OCI-LY7 (cell line): Measurements from ENCODE around the gene SRCAP. TPM values are rescaled to one million over a fixed set of nuclear protein-coding genes. Genes with fewer than 3 reads are reported as not detected.

ENCODE experiments used
- BruUV-seq: library from RNA; stranded (reverse); fragments of 400-500 nt; replicated peaks from 2 replicates; lab custom pipeline; 2021; lab: Mats Ljungman, UMichigan
- CTCF ChIA-PET: fragments of 300-600 bp; sonication (Branson Sonifier 250); formaldehyde crosslinking; loops from one replicate; lab custom pipeline; 2022; ENCODE audit warnings: antibody characterized with exemption; ENCODE audit not compliant: unreplicated experiment; lab: Charles Lee
- POLR2A ChIA-PET: fragments of 300-600 bp; sonication (Branson Sonifier 250); formaldehyde crosslinking; loops from one replicate; lab custom pipeline; 2022; ENCODE audit warnings: antibody characterized with exemption; lab: Charles Lee
- DNase-seq: peaks from one replicate; pipeline ENCODE4 v3.0.0-alpha.2; 2015; ENCODE audit warnings: low spot score
- H2AFZ ChIP-seq: fragments of 200-600 bp; sonication (generic), shearing (Covaris generic); 2 replicates; pipeline ENCODE4 v1.6.1; 2014; ENCODE audit warnings: mild to moderate bottlenecking, antibody characterized with exemption, low read length, moderate library complexity
- H3K27ac ChIP-seq: fragments of 200-600 bp; sonication (generic); 2 replicates; pipeline ENCODE4 v1.5.1; 2014; ENCODE audit warnings: mixed run types, low read depth, mild to moderate bottlenecking, moderate library complexity, low read length, inconsistent platforms; ENCODE audit not compliant: poor library complexity, severe bottlenecking
- H3K36me3 ChIP-seq: fragments of 200-600 bp; sonication (generic); 2 replicates; pipeline ENCODE4 v1.6.1; 2014; ENCODE audit warnings: mild to moderate bottlenecking, antibody characterized with exemption, low read length, moderate library complexity, mixed read lengths; ENCODE audit not compliant: insufficient read depth
- H3K4me1 ChIP-seq: fragments of 200-600 bp; sonication (generic); 2 replicates; pipeline ENCODE4 v1.5.1; 2014; ENCODE audit warnings: mild to moderate bottlenecking, low read length; ENCODE audit not compliant: insufficient read depth, poor library complexity, severe bottlenecking
- H3K4me2 ChIP-seq: fragments of 200-600 bp; sonication (generic); 2 replicates; pipeline ENCODE4 v1.6.1; 2014; ENCODE audit warnings: mild to moderate bottlenecking, low read length
- H3K4me3 ChIP-seq: fragments of 200-600 bp; sonication (generic); 2 replicates; pipeline ENCODE4 v1.5.1; 2014; ENCODE audit warnings: mild to moderate bottlenecking, low read depth, low read length; ENCODE audit not compliant: poor library complexity, severe bottlenecking
- H3K79me2 ChIP-seq: fragments of 200-600 bp; sonication (generic); 2 replicates; pipeline ENCODE4 v1.6.1; 2016; ENCODE audit warnings: low read depth, mild to moderate bottlenecking, low read length, moderate library complexity, mixed read lengths; ENCODE audit not compliant: insufficient read depth
- H3K9me2 ChIP-seq: fragments of 200-600 bp; sonication (generic); 2 replicates; pipeline ENCODE4 v1.6.1; 2016; ENCODE audit warnings: mild to moderate bottlenecking, low read length, mixed read lengths; ENCODE audit not compliant: insufficient read depth
- H3K9me3 ChIP-seq: fragments of 200-600 bp; sonication (generic); 2 replicates; pipeline ENCODE4 v1.6.1; 2014; ENCODE audit warnings: mild to moderate bottlenecking, mixed run types, low read length, mixed read lengths
- H4K20me1 ChIP-seq: fragments of 200-600 bp; sonication (generic); 2 replicates; pipeline ENCODE4 v1.6.1; 2014; ENCODE audit warnings: mild to moderate bottlenecking, antibody characterized with exemption, low read length, moderate library complexity, mixed read lengths; ENCODE audit not compliant: insufficient read depth
- CTCF ChIP-seq: fragments of 200-600 bp; sonication (generic); conservative IDR thresholded peaks from 2 replicates; pipeline ENCODE4 v1.5.1; 2014; ENCODE audit warnings: mild to moderate bottlenecking, antibody characterized with exemption, low read length, moderate library complexity, mixed read lengths
- EZH2phosphoT487 ChIP-seq: fragments of 200-600 bp; sonication (generic); IDR thresholded peaks from 2 replicates; pipeline ENCODE4 v1.6.1; 2018; ENCODE audit warnings: low read depth, borderline replicate concordance, mild to moderate bottlenecking, mixed run types, antibody characterized with exemption, low read length, moderate library complexity, mixed read lengths
- intact Hi-C: fragments of 100-400 bp; cut with micrococcal nuclease; formaldehyde crosslinking; loops from one replicate; pipeline ENCODE4 v1.10.0; 2022; ENCODE audit not compliant: unreplicated experiment
- total RNA-seq, 2 experiments: library from RNA; depleted of rRNA in 1 of 2; stranded (reverse); fragments of >200 nt in 1 of 2; shearing (Covaris generic) in 1 of 2; gene quantifications; 2 replicates each; pipeline ENCODE4 v1.2.3, GENCODE V29; 2014 to 2022

Gene SRCAP
- total RNA-seq, 2 experiments from 2014 or later = 41.8 to 93.7 TPM

GRCh38 chr16:30655815-30656347 is 43.1 kb upstream of the SRCAP start:
- TSS peak; percentile 57 for BruUV-seq

GRCh38 chr16:30656388-30656787 is 42.6 kb upstream of the SRCAP start:
- no TSS peak for BruUV-seq
- peaks cover 62% of the 10 kb centered on the region for H3K36me3 ChIP-seq
- no peak for TF ChIP-seq EZH2phosphoT487
- no peak for TF ChIP-seq CTCF
- intact Hi-C loops = no loop called here
- ChIA-PET CTCF (no interaction called here), POLR2A (no interaction called here)
- no peaks in the 10 kb centered on the region for H3K9me3 ChIP-seq
- H3K27ac ChIP-seq = no peak overlapping the region
- no peak overlapping the region for H3K4me3 ChIP-seq
- peaks cover 29% of the 10 kb centered on the region for H3K4me1 ChIP-seq
- H3K9me2 ChIP-seq = no peaks in the 10 kb centered on the region
- no peak overlapping the region for H3K4me2 ChIP-seq
- no peak overlapping the region for H2AFZ ChIP-seq
- DNase-seq = no peak
- H4K20me1 ChIP-seq = no peaks in the 10 kb centered on the region
- H3K79me2 ChIP-seq = peaks cover 27% of the 10 kb centered on the region

More at GRCh38 chr16:30655815-30656347, 43.1 kb upstream of the SRCAP start:
- intact Hi-C loops = no loop called here
- H3K4me3 ChIP-seq = no peak overlapping the region
- H3K36me3 ChIP-seq = peaks cover 57% of the 10 kb centered on the region
- no peak overlapping the region for H3K27ac ChIP-seq
- DNase-seq = no peak
- H3K4me2 ChIP-seq = no peak overlapping the region
- no peak overlapping the region for H2AFZ ChIP-seq
- H3K79me2 ChIP-seq = peaks cover 22% of the 10 kb centered on the region
- TF ChIP-seq EZH2phosphoT487 (no peak), CTCF (no peak)
- H3K9me2 ChIP-seq = no peaks in the 10 kb centered on the region
- no peaks in the 10 kb centered on the region for H4K20me1 ChIP-seq
- H3K9me3 ChIP-seq = no peaks in the 10 kb centered on the region
- CTCF ChIA-PET = no interaction called here
- POLR2A ChIA-PET = interaction anchor here (0.6 kb wide), 1 partner anchor 84 kb away, joined by 3 read pairs; no protein-coding TSS in a partner anchor
- peaks cover 24% of the 10 kb centered on the region for H3K4me1 ChIP-seq
